Fibroblast of villous mesenchyme (primary cell): Measurements from ENCODE around the gene CMIP. TPM values are rescaled to one million over a fixed set of nuclear protein-coding genes. Genes with fewer than 3 reads are reported as not detected.

Experiments used
- DNase-seq: peaks from one replicate; pipeline ENCODE4 v3.0.0-alpha.2; 2010; ENCODE audit warnings: low read depth
- H3K4me3 ChIP-seq: 2 replicates; pipeline ENCODE4 v1.5.1; 2011; ENCODE audit warnings: low read depth, mild to moderate bottlenecking, low read length
- small RNA-seq: library from RNA; depleted of rRNA; stranded (forward); fragments of <200 nt; gene quantifications from one replicate; pipeline ENCODE3, GENCODE V24; 2012
- total RNA-seq: library from RNA; depleted of rRNA; stranded (reverse); fragments of >200 nt; gene quantifications from 2 replicates; pipeline ENCODE4 v1.2.3, GENCODE V29; 2012
- TF ChIP-seq, protein P1 (sequence below): IDR thresholded peaks from 2 replicates; pipeline ENCODE4 v1.5.1; 2012; ENCODE audit warnings: low read depth, mild to moderate bottlenecking, low read length; ENCODE audit not compliant: insufficient read depth

Gene CMIP
- total RNA-seq, 1 donor: 7.8 TPM

DNA sequence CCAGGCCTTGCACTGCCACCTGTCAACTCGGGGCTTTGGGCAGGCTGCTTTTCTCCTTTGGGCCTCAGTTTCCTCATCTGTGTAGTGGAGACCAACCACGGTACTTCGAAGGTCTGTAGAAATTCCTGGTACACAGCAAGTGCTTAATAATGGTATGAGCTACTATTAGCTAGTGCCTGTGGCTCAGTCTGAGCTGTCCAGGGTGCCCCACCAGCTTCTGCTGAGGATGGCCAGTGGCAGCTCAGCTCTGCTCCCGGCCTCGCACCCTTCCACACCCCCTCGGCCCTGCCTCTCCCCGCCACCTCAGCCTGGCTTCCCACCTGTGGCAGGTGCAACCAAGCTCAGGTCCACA lies 308.2 kb downstream of the CMIP start:
- TF ChIP-seq, protein P1, sequence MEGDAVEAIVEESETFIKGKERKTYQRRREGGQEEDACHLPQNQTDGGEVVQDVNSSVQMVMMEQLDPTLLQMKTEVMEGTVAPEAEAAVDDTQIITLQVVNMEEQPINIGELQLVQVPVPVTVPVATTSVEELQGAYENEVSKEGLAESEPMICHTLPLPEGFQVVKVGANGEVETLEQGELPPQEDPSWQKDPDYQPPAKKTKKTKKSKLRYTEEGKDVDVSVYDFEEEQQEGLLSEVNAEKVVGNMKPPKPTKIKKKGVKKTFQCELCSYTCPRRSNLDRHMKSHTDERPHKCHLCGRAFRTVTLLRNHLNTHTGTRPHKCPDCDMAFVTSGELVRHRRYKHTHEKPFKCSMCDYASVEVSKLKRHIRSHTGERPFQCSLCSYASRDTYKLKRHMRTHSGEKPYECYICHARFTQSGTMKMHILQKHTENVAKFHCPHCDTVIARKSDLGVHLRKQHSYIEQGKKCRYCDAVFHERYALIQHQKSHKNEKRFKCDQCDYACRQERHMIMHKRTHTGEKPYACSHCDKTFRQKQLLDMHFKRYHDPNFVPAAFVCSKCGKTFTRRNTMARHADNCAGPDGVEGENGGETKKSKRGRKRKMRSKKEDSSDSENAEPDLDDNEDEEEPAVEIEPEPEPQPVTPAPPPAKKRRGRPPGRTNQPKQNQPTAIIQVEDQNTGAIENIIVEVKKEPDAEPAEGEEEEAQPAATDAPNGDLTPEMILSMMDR: no peak
- no peak for DNase-seq
- no peak overlapping the region for H3K4me3 ChIP-seq

- no peak overlapping the region for H3K4me3 ChIP-seq
- TF ChIP-seq, protein P1: no peak
- no peak for DNase-seq
These were observed 310.2 kb downstream of the CMIP start for GRCh38 chr16:81754858-81755257.

GRCh38 chr16:81755915-81756614 lies 311.5 kb downstream of the CMIP start:
- no peak overlapping the region for H3K4me3 ChIP-seq
- TF ChIP-seq, protein P1: no peak
- no peak for DNase-seq

DNA sequence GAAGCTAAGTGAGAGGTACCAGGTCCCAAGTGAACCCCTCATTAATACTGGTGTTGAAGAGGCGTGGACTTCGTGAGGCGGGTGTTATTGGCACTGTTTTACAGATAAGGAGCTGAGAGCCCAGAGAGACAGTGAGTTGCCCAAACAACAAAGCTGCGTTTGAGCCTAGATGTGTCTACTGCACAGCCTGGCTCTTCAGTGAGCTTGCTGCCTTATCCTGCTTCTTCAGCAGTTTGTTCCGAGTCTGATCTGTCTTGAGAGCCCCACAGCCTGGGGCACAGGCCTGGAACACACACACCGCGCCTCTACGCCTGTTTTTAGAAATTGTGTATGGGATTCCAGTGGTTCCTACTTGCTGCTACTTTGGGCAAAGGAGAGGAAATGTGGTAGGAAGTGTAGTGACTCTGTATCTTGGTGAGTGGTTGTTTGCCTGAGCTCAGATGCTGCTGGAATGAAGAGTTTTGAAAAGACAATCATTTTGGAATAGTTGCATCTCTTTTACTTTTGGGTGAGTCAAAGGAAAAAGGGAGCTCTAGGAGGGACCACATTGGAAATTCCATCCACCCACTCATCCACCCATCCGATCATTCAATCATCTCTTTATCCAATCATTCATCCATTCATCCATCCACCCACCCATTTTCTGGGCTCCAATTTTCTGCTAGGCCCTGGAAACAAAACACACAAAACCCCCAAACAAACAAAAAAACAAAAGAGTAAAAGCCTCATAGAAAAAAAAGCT lies 312.2 kb downstream of the CMIP start:
- no peak for DNase-seq
- TF ChIP-seq, protein P1: no peak

GRCh38 chr16:81758376-81758775 lies 313.8 kb downstream of the CMIP start:
- DNase-seq: peak; percentile 22
- TF ChIP-seq, protein P1: no peak
- H3K4me3 ChIP-seq: no peak overlapping the region

More for the DNA sequence above, 312.2 kb downstream of the CMIP start:
- no peak overlapping the region for H3K4me3 ChIP-seq

Small RNAs within 50 kb of the gene (small RNA-seq; reads per million reads assigned to genes)
- gene MIR6504: not detected
- gene MIR7854: not detected

Other genes with a start within 250 kb of the CMIP start
- gene BCO1, start 206.1 kb upstream of the CMIP start, total RNA-seq: not detected in 2 replicates
- gene GAN, start 129.8 kb upstream of the CMIP start, total RNA-seq: 8.4 and 9.1 TPM in 2 replicates